HepG2 (cell line): ENCODE results near the gene NTPCR. TPM values are rescaled to one million over a fixed set of nuclear protein-coding genes. Genes with fewer than 3 reads are reported as not detected.

Experiments used
- ATAC-seq: fragments of 200-7000 bp; cut with Tn5 transposase; 3 replicates; pipeline ENCODE4 v1.9.1; 2020; ENCODE audit warnings: mild to moderate bottlenecking, moderate library complexity
- Bru-seq: library from RNA; stranded (reverse); fragments of 400-500 nt; gene quantifications from one replicate; lab custom pipeline; 2021; lab: Mats Ljungman, UMichigan
- BruChase-seq, 2 experiments: library from RNA; stranded (reverse); fragments of 400-500 nt; gene quantifications; one replicate each; lab custom pipeline; 2021; lab: Mats Ljungman, UMichigan
- BruUV-seq: library from RNA; stranded (reverse); fragments of 400-500 nt; replicated peaks from 2 replicates; lab custom pipeline; 2021; lab: Mats Ljungman, UMichigan
- CTCF ChIA-PET: fragments of 300-600 bp; formaldehyde crosslinking; extraction: SDS; loops from one replicate; lab custom pipeline; 2021; ENCODE audit warnings: low total read pairs, inconsistent platforms, low intra/inter-chr PET ratio; lab: Yijun Ruan, JAX
- POLR2A ChIA-PET: fragments of 350-600 bp; sonication (Branson Sonifier 250); formaldehyde crosslinking; loops from one replicate; lab custom pipeline; 2020; ENCODE audit warnings: antibody characterized with exemption, inconsistent platforms; lab: Yijun Ruan, JAX
- DNase-seq: peaks from one replicate; pipeline ENCODE4 v3.0.0-alpha.2; 2015; ENCODE audit warnings: low spot score
- FAIRE-seq: peaks from 3 replicates; lab custom pipeline; 2011; peaks lifted over from hg19 to GRCh38; lab: Jason Lieb, UNC
- H2AFZ ChIP-seq: one replicate; pipeline ENCODE4 v1.6.1; 2011; ENCODE audit warnings: low read length, inconsistent platforms
- H3K27ac ChIP-seq: fragments of 300-600 bp; 3 replicates; pipeline ENCODE4 v1.8.0; 2011; ENCODE audit warnings: mixed run types, mild to moderate bottlenecking, mixed read lengths, low read length, inconsistent platforms; ENCODE audit not compliant: insufficient read depth; ENCODE audit errors: extremely low read length
- H3K27me3 ChIP-seq, 2 experiments: fragments of 200-600 bp in 1 of 2; 2 replicates in 1 of 2; 3 replicates in 1 of 2; pipeline versions ENCODE4 v1.6.0 to v1.8.0; 2011; ENCODE audit warnings: low read length in 2 of 2, mild to moderate bottlenecking in 2 of 2, moderate library complexity in 2 of 2, inconsistent platforms in 1 of 2; ENCODE audit not compliant: insufficient read depth in 2 of 2, control insufficient read depth in 1 of 2
- H3K36me3 ChIP-seq, 2 experiments: fragments of 200-600 bp in 1 of 2; replicated peaks in 1 of 2; 2 replicates in 1 of 2; 3 replicates in 1 of 2; pipeline versions ENCODE4 v1.5.1 to v1.8.0; 2011; ENCODE audit warnings: low read length in 2 of 2, inconsistent platforms in 1 of 2; ENCODE audit not compliant: insufficient read depth in 2 of 2, control insufficient read depth in 1 of 2
- H3K4me1 ChIP-seq: 2 replicates; pipeline ENCODE4 v1.5.1; 2012; ENCODE audit warnings: low read length, inconsistent platforms; ENCODE audit not compliant: insufficient read depth
- H3K4me2 ChIP-seq: 2 replicates; pipeline ENCODE4 v1.6.0; 2011; ENCODE audit warnings: low read depth, low read length, inconsistent platforms
- H3K4me3 ChIP-seq, 3 experiments: fragments of 200-600 bp in 1 of 3; sonication (generic), shearing (Covaris generic) in 1 of 3; replicated peaks in 1 of 3; 2 replicates each; pipeline ENCODE4 v1.5.1; 2011 to 2016; ENCODE audit warnings: low read length in 3 of 3, inconsistent platforms in 2 of 3, low read depth in 2 of 3, mild to moderate bottlenecking in 2 of 3, control low read depth in 1 of 3, mixed read lengths in 1 of 3; ENCODE audit not compliant: insufficient read depth in 1 of 3
- H3K79me2 ChIP-seq: one replicate; pipeline ENCODE4 v1.6.1; 2011; ENCODE audit warnings: low read length, inconsistent platforms; ENCODE audit not compliant: insufficient read depth
- H3K9ac ChIP-seq: 2 replicates; pipeline ENCODE4 v1.6.0; 2011; ENCODE audit warnings: mild to moderate bottlenecking, low read depth, low read length, inconsistent platforms; ENCODE audit not compliant: insufficient read depth
- H3K9me3 ChIP-seq: 2 replicates; pipeline ENCODE4 v1.5.1; 2012; ENCODE audit warnings: mild to moderate bottlenecking, low read length
- H4K20me1 ChIP-seq: 2 replicates; pipeline ENCODE4 v1.6.0; 2011; ENCODE audit warnings: inconsistent platforms, mild to moderate bottlenecking, low read length, moderate library complexity; ENCODE audit not compliant: insufficient read depth
- DDIT3 ChIP-seq: sonication (generic); formaldehyde crosslinking; IDR thresholded peaks from 2 replicates; pipeline ENCODE4 v1.4.0; 2020; ENCODE audit warnings: mild to moderate bottlenecking, missing genetic modification reagents
- GLI4 ChIP-seq: sonication (generic); formaldehyde crosslinking; IDR thresholded peaks from 2 replicates; pipeline ENCODE4 v1.5.1; 2020; ENCODE audit warnings: missing genetic modification reagents, mild to moderate bottlenecking, moderate library complexity, borderline replicate concordance
- KAT7 ChIP-seq: IDR thresholded peaks from 2 replicates; pipeline ENCODE4 v1.6.1; 2018; ENCODE audit warnings: borderline replicate concordance, missing compliant biosample characterization
- MATR3 ChIP-seq: sonication (generic); formaldehyde crosslinking; IDR thresholded peaks from 2 replicates; pipeline ENCODE4 v1.4.0; 2020; ENCODE audit warnings: missing genetic modification reagents
- PHF8 ChIP-seq: sonication (generic); formaldehyde crosslinking; IDR thresholded peaks from 2 replicates; pipeline ENCODE4 v1.5.0; 2020; ENCODE audit warnings: missing genetic modification reagents
- SATB2 ChIP-seq: sonication (generic); formaldehyde crosslinking; IDR thresholded peaks from 2 replicates; pipeline ENCODE4 v1.5.0; 2020; ENCODE audit warnings: missing genetic modification reagents
- SP5 ChIP-seq: IDR thresholded peaks from 2 replicates; pipeline ENCODE4 v1.6.1; 2016; ENCODE audit warnings: low read depth, borderline replicate concordance
- ZBTB44 ChIP-seq: sonication (generic); formaldehyde crosslinking; IDR thresholded peaks from 2 replicates; pipeline ENCODE4 v1.4.0; 2020; ENCODE audit warnings: missing genetic modification reagents
- ZKSCAN8 ChIP-seq: IDR thresholded peaks from 2 replicates; pipeline ENCODE4 v1.6.1; 2016; ENCODE audit warnings: borderline replicate concordance, missing genetic modification reagents, missing compliant biosample characterization
- ZNF234 ChIP-seq: sonication (generic); formaldehyde crosslinking; conservative IDR thresholded peaks from 2 replicates; pipeline ENCODE4 v1.5.1; 2020; ENCODE audit warnings: mild to moderate bottlenecking, missing genetic modification reagents
- ZNF251 ChIP-seq: sonication (generic); formaldehyde crosslinking; IDR thresholded peaks from 2 replicates; pipeline ENCODE4 v1.9.0; 2021; ENCODE audit warnings: mild to moderate bottlenecking, missing genetic modification reagents
- ZNF331 ChIP-seq: sonication (generic); formaldehyde crosslinking; IDR thresholded peaks from 2 replicates; pipeline ENCODE4 v1.4.0; 2020; ENCODE audit warnings: missing genetic modification reagents
- ZNF350 ChIP-seq: sonication (generic); formaldehyde crosslinking; IDR thresholded peaks from 2 replicates; pipeline ENCODE4 v1.4.0; 2020; ENCODE audit warnings: mild to moderate bottlenecking, low read depth, missing genetic modification reagents, borderline replicate concordance
- ZNF484 ChIP-seq: sonication (generic); formaldehyde crosslinking; IDR thresholded peaks from 2 replicates; pipeline ENCODE4 v1.5.1; 2020; ENCODE audit warnings: mild to moderate bottlenecking, low read depth, missing genetic modification reagents, borderline replicate concordance
- WGBS: methylation state at CpG from one replicate; pipeline ENCODE4 v1.1.6; 2017; ENCODE audit warnings: low lambda C conversion rate; 5-methylcytosine and 5-hydroxymethylcytosine counted together
- in situ Hi-C: cut with HindIII; loops from 2 replicates; pipeline ENCODE4 v1.10.0; 2017; ENCODE audit warnings: low pct_unique_long_range_greater_than_20kb; ENCODE audit not compliant: extremely low pct_ligation_motif_present
- intact Hi-C: fragments of 100-400 bp; cut with micrococcal nuclease; formaldehyde crosslinking; loops from one replicate; pipeline ENCODE4 v1.10.0; 2022; ENCODE audit not compliant: unreplicated experiment
- long read RNA-seq, 2 experiments: library from RNA in 1 of 2; library from polyadenylated mRNA in 1 of 2; stranded (forward) in 1 of 2; unstranded in 1 of 2; transcript quantifications; one replicate each; pipeline ENCODE4 v2.0.0, GENCODE V29; 2019 to 2022
- polyA minus RNA-seq, 3 experiments: library from RNA; depleted of rRNA, polyadenylated mRNA; stranded (reverse); fragments of >200 nt; gene quantifications; 2 replicates each; pipeline ENCODE4 v1.2.3, GENCODE V29; 2011; ENCODE audit warnings: low replicate concordance in 1 of 3
- polyA plus RNA-seq, 8 experiments: library from polyadenylated mRNA; depleted of rRNA in 3 of 8; stranded (reverse) in 7 of 8; unstranded in 1 of 8; fragments of >200 nt; fragmentation: Illumina TruSeq in 4 of 8; extraction: Trizol in 4 of 8; gene quantifications; 2 replicates each; pipeline versions ENCODE4 v1.2.1 to v1.2.3, GENCODE V29; 2011 to 2016; ENCODE audit warnings: low read depth in 4 of 8, missing spikeins in 1 of 8, mixed read lengths in 1 of 8; ENCODE audit not compliant: insufficient read depth in 1 of 8
- total RNA-seq, 5 experiments: library from RNA; depleted of rRNA; stranded (reverse); fragments of >200 nt; fragmentation: Illumina TruSeq; extraction: Trizol; gene quantifications; 2 replicates each; pipeline ENCODE4 v1.2.3, GENCODE V29; 2016; ENCODE audit warnings: low read depth in 1 of 5

NTPCR gene
- total RNA-seq (2016; rRNA removed; fragmentation: Illumina TruSeq; extraction: Trizol) (47.0 and 65.1 TPM in 2 replicates), polyA plus RNA-seq (2011; rRNA removed) (9.9 and 11.7 TPM in 2 replicates), polyA minus RNA-seq (2011; rRNA and poly(A)+ RNA removed; ENCODE audit: low replicate concordance) (7.5 and 8.1 TPM in 2 replicates), Bru-seq, nascent RNA (percentile 70 among the genes with signal in this experiment), BruChase-seq, experiment 1, labeled RNA remaining after a 6-hour chase (percentile 62 among the genes with signal in this experiment), BruChase-seq, experiment 2, labeled RNA remaining after a 2-hour chase (percentile 62 among the genes with signal in this experiment)
- total RNA-seq (2016; cell fraction: cytosol; rRNA removed; fragmentation: Illumina TruSeq; extraction: Trizol; ENCODE audit: low read depth): 23.2 and 28.5 TPM in 2 replicates
- 49.0 and 57.6 TPM in 2 replicates for total RNA-seq (2016; cell fraction: insoluble cytoplasmic fraction; rRNA removed; fragmentation: Illumina TruSeq; extraction: Trizol)
- 37.3 and 42.9 TPM in 2 replicates for total RNA-seq (2016; cell fraction: membrane; rRNA removed; fragmentation: Illumina TruSeq; extraction: Trizol)
- total RNA-seq (2016; cell fraction: nucleus; rRNA removed; fragmentation: Illumina TruSeq; extraction: Trizol): 25.2 and 26.0 TPM in 2 replicates
- polyA plus RNA-seq (2011; cell fraction: cytosol; rRNA removed): 9.2 and 11.3 TPM in 2 replicates
- 8.6 and 8.8 TPM in 2 replicates for polyA plus RNA-seq (2011; cell fraction: nucleus; rRNA removed)
- 22.3 and 25.9 TPM in 2 replicates for polyA plus RNA-seq (2012)
- polyA plus RNA-seq (2016; cell fraction: cytosol; fragmentation: Illumina TruSeq; extraction: Trizol; ENCODE audit: low read depth): 30.0 and 36.6 TPM in 2 replicates
- 63.5 and 65.7 TPM in 2 replicates for polyA plus RNA-seq (2016; cell fraction: insoluble cytoplasmic fraction; fragmentation: Illumina TruSeq; extraction: Trizol; ENCODE audit: low read depth)
- 41.2 and 46.3 TPM in 2 replicates for polyA plus RNA-seq (2016; cell fraction: membrane; fragmentation: Illumina TruSeq; extraction: Trizol; ENCODE audit: low read depth)
- polyA plus RNA-seq (2016; cell fraction: nucleus; fragmentation: Illumina TruSeq; extraction: Trizol; ENCODE audit: insufficient read depth, low read depth): 32.2 and 43.6 TPM in 2 replicates
- 5.5 and 5.7 TPM in 2 replicates for polyA minus RNA-seq (2011; cell fraction: cytosol; rRNA and poly(A)+ RNA removed)
- polyA minus RNA-seq (2011; cell fraction: nucleus; rRNA and poly(A)+ RNA removed): 22.7 and 28.3 TPM in 2 replicates
- long read RNA-seq, experiment 1, full-length matches to known transcripts: 36 of 44 reads
- long read RNA-seq, experiment 1, partial matches to known transcripts: 1 of 44 reads
- long read RNA-seq, experiment 1, other reads (novel, unspliced or antisense): 7 of 44 reads
- long read RNA-seq, experiment 2, full-length matches to known transcripts: 29 of 42 reads
- long read RNA-seq, experiment 2, partial matches to known transcripts: 5 of 42 reads
- long read RNA-seq, experiment 2, other reads (novel, unspliced or antisense): 8 of 42 reads

DNA sequence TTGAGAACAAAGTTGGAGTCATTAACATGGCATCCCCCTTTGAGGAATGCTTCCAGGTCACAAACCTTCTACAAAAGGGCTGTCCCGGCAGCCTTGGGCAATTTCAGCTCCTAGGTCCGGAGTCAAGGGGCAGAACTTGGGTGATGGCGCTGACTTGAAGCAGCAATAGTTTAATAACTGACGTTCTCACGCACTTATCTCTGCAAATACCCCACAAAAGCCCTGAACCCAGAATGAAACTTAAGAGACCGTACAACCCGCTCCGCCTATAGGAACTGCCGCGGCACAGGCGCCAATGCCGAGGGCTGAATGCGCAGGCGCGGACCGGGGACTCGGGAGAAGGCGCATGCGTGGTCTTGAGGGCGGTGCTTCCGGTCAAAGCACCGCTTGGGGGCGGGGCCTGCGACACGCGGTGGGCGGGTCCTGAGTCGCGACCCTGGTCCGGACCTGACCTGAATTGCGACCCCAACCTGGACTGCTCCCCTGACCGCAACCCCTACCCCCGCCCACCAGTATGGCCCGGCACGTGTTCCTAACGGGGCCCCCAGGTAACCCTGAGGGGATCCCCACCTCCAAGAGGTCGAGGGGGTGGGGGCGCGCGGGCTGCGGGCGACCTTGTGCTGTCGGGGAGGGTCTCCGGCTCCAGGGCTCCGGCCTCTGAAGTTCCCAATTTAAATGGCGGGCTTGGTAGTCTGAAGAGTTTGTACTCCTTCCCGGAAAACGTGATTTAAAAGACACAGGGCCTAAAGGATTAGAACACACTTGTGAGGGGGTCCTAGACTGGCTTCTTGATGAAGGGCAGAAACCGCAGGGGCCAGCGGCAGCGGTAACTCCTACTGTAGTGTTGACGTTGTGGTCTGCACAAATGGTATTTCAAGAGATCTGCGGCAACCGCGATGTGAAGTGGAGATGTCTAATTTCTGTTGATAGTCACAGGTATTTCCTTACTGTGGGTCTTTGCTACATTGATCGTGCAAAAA lies at the start of gene NTPCR:
NTPCR (plus strand) TSS at position 415 of the 980 bp plus-strand sequence; CDS start at position 515, 100 bp downstream.
- H3K4me2 ChIP-seq: peak within 1 kb of the TSS; percentile 77
- under 1% methylated on average over 20 of the region's 56 CpGs for WGBS
- DNase-seq (peak; percentile 84), FAIRE-seq (peak; percentile 68), ATAC-seq (peak; percentile 83)
- H3K79me2 ChIP-seq: peaks cover 27% of the 10 kb centered on the region
- no peaks in the 10 kb centered on the region; a peak in 1 of 5 replicates for H3K36me3 ChIP-seq
- H3K27me3 ChIP-seq: peaks cover 0 to 5% of the 10 kb centered on the region in 2 experiments; a peak in 2 of 5 replicates
- H3K4me1 ChIP-seq: peaks cover 31% of the 10 kb centered on the region
- H3K4me3 ChIP-seq: peak within 1 kb of the TSS; percentile 78 to 94 (median 87)
- intact Hi-C loops (loop anchor here (10.0 kb wide), 1 partner anchor 316 kb away; the partner anchor contains the start of gene SIPA1L2), in situ Hi-C loops (loop anchor here (25.0 kb wide), 1 partner anchor 1088 kb away; no protein-coding TSS in a partner anchor)
- H2AFZ ChIP-seq: peak within 1 kb of the TSS; percentile 95
- H3K9me3 ChIP-seq: no peaks in the 10 kb centered on the region
- no peaks in the 10 kb centered on the region for H4K20me1 ChIP-seq
- peak within 1 kb of the TSS; percentile 74 for H3K9ac ChIP-seq
- POLR2A ChIA-PET: no interaction called here
- CTCF ChIA-PET: no interaction called here
- TSS peak; percentile 50 for BruUV-seq
- peak within 1 kb of the TSS; percentile 55 for H3K27ac ChIP-seq
- TF ChIP-seq ZNF350 (CRISPR knock-in tag): peak; percentile 61; the same call in 1 of the 2 replicates
- TF ChIP-seq ZNF234 (CRISPR knock-in tag): no peak
- no peak for TF ChIP-seq ZBTB44 (CRISPR knock-in tag)
- no peak for TF ChIP-seq ZNF251 (CRISPR knock-in tag)
- no peak for TF ChIP-seq ZNF484 (CRISPR knock-in tag)
- no peak for TF ChIP-seq GLI4 (CRISPR knock-in tag)
- TF ChIP-seq SATB2 (CRISPR knock-in tag): no peak
- TF ChIP-seq PHF8 (CRISPR knock-in tag): peak; percentile 71
- TF ChIP-seq MATR3 (CRISPR knock-in tag): no peak
- TF ChIP-seq KAT7 (CRISPR knock-in tag): no peak
- peak; percentile 28; the same call in 1 of the 2 replicates for TF ChIP-seq SP5 (CRISPR knock-in tag)
- TF ChIP-seq ZNF331 (CRISPR knock-in tag): no peak
- TF ChIP-seq DDIT3 (CRISPR knock-in tag): no peak
- no peak for TF ChIP-seq ZKSCAN8 (CRISPR knock-in tag)
